ENCODE measurements around the gene SLC27A5.

SLC27A5 gene

DNA sequence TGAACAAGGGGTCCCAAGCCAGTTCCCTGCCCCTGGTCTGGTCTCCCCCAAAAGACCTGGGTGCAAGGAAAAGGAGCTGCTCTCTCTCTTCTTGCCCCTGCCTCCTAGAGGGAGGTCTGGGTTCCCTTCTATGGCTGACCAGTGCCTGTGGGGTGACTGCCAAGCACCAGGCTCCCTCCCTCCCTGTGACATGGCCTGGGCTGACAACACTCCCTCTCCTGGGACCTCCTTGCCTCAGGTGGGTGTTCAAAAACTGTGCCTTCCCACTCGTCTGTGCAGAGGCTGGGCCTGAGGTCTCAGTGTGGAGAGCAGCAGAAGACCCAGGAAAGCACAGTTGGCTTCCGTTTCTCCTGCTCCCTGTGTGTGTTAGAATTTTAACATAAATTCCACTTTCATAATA lies 31.0 kb downstream of the SLC27A5 start:
- DNase-seq, result no peak
- H3K4me1 ChIP-seq (ENCODE audit: insufficient read depth, low read length), result peaks cover 18% of the 10 kb centered on the region
- H3K27ac ChIP-seq (ENCODE audit: low read length), result no peak overlapping the region
- H3K79me2 ChIP-seq (ENCODE audit: insufficient read depth, low read length), result 0 out of 2 replicates have a peak, but pooled peaks cover 8% of the 10 kb centered on the region
- no peak overlapping the region for H3K4me2 ChIP-seq (ENCODE audit: insufficient read depth, low read length)
- ATAC-seq (ENCODE audit: insufficient read depth, low read depth), result no peak
- no peaks in the 10 kb centered on the region for H3K9me3 ChIP-seq (ENCODE audit: insufficient read depth, low read length, severe bottlenecking)
- no peak overlapping the region for H3K9ac ChIP-seq (ENCODE audit: low read depth, low read length)
- H2AFZ ChIP-seq (ENCODE audit: low read depth, low read length), result no peak overlapping the region
- H3K27me3 ChIP-seq (ENCODE audit: insufficient read depth, low read length, poor library complexity), result no peaks in the 10 kb centered on the region
- H3K4me3 ChIP-seq (ENCODE audit: low read depth in 1 of 2, low read length in 2 of 2), result no peak overlapping the region
- H4K20me1 ChIP-seq (ENCODE audit: insufficient read depth, low read length), result no peaks in the 10 kb centered on the region
- peaks cover 24% of the 10 kb centered on the region for H3K36me3 ChIP-seq (ENCODE audit: insufficient read depth, low read length)
- TF ChIP-seq, protein P1, sequence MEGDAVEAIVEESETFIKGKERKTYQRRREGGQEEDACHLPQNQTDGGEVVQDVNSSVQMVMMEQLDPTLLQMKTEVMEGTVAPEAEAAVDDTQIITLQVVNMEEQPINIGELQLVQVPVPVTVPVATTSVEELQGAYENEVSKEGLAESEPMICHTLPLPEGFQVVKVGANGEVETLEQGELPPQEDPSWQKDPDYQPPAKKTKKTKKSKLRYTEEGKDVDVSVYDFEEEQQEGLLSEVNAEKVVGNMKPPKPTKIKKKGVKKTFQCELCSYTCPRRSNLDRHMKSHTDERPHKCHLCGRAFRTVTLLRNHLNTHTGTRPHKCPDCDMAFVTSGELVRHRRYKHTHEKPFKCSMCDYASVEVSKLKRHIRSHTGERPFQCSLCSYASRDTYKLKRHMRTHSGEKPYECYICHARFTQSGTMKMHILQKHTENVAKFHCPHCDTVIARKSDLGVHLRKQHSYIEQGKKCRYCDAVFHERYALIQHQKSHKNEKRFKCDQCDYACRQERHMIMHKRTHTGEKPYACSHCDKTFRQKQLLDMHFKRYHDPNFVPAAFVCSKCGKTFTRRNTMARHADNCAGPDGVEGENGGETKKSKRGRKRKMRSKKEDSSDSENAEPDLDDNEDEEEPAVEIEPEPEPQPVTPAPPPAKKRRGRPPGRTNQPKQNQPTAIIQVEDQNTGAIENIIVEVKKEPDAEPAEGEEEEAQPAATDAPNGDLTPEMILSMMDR (IDR thresholded peaks at IDR 0.05; ENCODE audit: borderline replicate concordance, extremely low read depth, low read length, poor library complexity, severe bottlenecking), result no peak
- TF ChIP-seq EZH2 (IDR thresholded peaks at IDR 0.05; ENCODE audit: borderline replicate concordance, low read depth, low read length, severe bottlenecking), result no peak

- H3K36me3 ChIP-seq (ENCODE audit: insufficient read depth, low read length), result peaks cover 24% of the 10 kb centered on the region
- no peak overlapping the region for H3K4me3 ChIP-seq (ENCODE audit: low read depth in 1 of 2, low read length in 2 of 2)
- H3K9ac ChIP-seq (ENCODE audit: low read depth, low read length), result no peak overlapping the region
- H3K27ac ChIP-seq (ENCODE audit: low read length), result no peak overlapping the region
- H3K4me1 ChIP-seq (ENCODE audit: insufficient read depth, low read length), result peaks cover 19% of the 10 kb centered on the region
- DNase-seq (no peak), ATAC-seq (ENCODE audit: insufficient read depth, low read depth) (no peak)
- H3K79me2 ChIP-seq (ENCODE audit: insufficient read depth, low read length), result 0 out of 2 replicates have a peak, but pooled peaks cover 8% of the 10 kb centered on the region
- no peak overlapping the region for H3K4me2 ChIP-seq (ENCODE audit: insufficient read depth, low read length)
- no peaks in the 10 kb centered on the region for H3K27me3 ChIP-seq (ENCODE audit: insufficient read depth, low read length, poor library complexity)
- no peak overlapping the region for H2AFZ ChIP-seq (ENCODE audit: low read depth, low read length)
- H4K20me1 ChIP-seq (ENCODE audit: insufficient read depth, low read length), result no peaks in the 10 kb centered on the region
- no peaks in the 10 kb centered on the region for H3K9me3 ChIP-seq (ENCODE audit: insufficient read depth, low read length, severe bottlenecking)
- TF ChIP-seq, protein P1 (IDR thresholded peaks at IDR 0.05; ENCODE audit: borderline replicate concordance, extremely low read depth, low read length, poor library complexity, severe bottlenecking), result no peak
These were observed 31.3 kb downstream of the SLC27A5 start for GRCh38 chr19:58480481-58480830.

- ATAC-seq (ENCODE audit: insufficient read depth, low read depth) (no peak), DNase-seq (no peak)
- TF ChIP-seq, protein P1 (IDR thresholded peaks at IDR 0.05; ENCODE audit: borderline replicate concordance, extremely low read depth, low read length, poor library complexity, severe bottlenecking), result no peak
- no peak for TF ChIP-seq EZH2 (IDR thresholded peaks at IDR 0.05; ENCODE audit: borderline replicate concordance, low read depth, low read length, severe bottlenecking)
- Histone ChIP-seq H3K4me1 (ENCODE audit: insufficient read depth, low read length) (peaks cover 25% of the 10 kb centered on the region), H3K9ac (ENCODE audit: low read depth, low read length) (no peak overlapping the region), H3K36me3 (ENCODE audit: insufficient read depth, low read length) (peaks cover 24% of the 10 kb centered on the region), H4K20me1 (ENCODE audit: insufficient read depth, low read length) (no peaks in the 10 kb centered on the region), H3K27ac (ENCODE audit: low read length) (no peak overlapping the region), H3K79me2 (ENCODE audit: insufficient read depth, low read length) (0 out of 2 replicates have a peak, but pooled peaks cover 8% of the 10 kb centered on the region), H3K4me3 (ENCODE audit: low read depth in 1 of 2, low read length in 2 of 2) (no peak overlapping the region), H2AFZ (ENCODE audit: low read depth, low read length) (no peak overlapping the region), H3K4me2 (ENCODE audit: insufficient read depth, low read length) (no peak overlapping the region), H3K9me3 (ENCODE audit: insufficient read depth, low read length, severe bottlenecking) (no peaks in the 10 kb centered on the region), H3K27me3 (ENCODE audit: insufficient read depth, low read length, poor library complexity) (no peaks in the 10 kb centered on the region)
These were observed 31.9 kb downstream of the SLC27A5 start for GRCh38 chr19:58479736-58480480.

Data from DND-41 (cell line).